Measurements from ENCODE around the gene HES2.

GRCh38 chr1:6392809-6393399, 26.8 kb downstream of the HES2 start:
- TF ChIP-seq CTCF (IDR thresholded peaks at IDR 0.05; ENCODE audit: insufficient read depth, low read length) (no peak), POLR2AphosphoS5 (IDR thresholded peaks at IDR 0.05; ENCODE audit: low read depth) (no peak), SPI1 (IDR thresholded peaks at IDR 0.05; ENCODE audit: borderline replicate concordance, low read depth) (no peak), REST (IDR thresholded peaks at IDR 0.05; ENCODE audit: insufficient replicate concordance, low read depth) (no peak)
